Measurements from ENCODE around the gene SAT1. TPM values are rescaled to one million over a fixed set of nuclear protein-coding genes. Genes with fewer than 3 reads are reported as not detected.

SAT1 gene
- total RNA-seq, 1 experiment from 2014 or later = 151 TPM

DNA sequence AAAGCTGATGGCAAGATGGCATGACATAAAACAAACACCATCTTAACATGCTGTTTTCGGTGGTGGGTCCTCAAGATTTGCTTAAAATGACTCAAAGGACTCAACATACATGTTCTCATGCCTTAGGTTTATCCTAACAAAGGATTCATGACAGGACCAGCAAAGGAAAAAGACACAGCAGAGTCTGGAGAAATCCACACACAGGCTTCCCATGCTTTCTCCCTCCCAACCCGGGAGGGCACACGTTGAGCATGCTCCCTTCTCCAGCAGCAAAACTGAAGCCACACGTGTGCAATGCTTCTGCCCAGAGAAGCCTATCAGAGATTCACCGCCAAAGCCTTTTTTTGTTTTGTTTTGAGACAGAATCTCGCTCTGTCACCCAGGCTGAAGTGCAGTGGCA lies 39.9 kb downstream of the SAT1 start:
- no peaks in the 10 kb centered on the region for H3K36me3 Mint-ChIP-seq (ENCODE audit: insufficient read depth, unreplicated experiment)

DNA sequence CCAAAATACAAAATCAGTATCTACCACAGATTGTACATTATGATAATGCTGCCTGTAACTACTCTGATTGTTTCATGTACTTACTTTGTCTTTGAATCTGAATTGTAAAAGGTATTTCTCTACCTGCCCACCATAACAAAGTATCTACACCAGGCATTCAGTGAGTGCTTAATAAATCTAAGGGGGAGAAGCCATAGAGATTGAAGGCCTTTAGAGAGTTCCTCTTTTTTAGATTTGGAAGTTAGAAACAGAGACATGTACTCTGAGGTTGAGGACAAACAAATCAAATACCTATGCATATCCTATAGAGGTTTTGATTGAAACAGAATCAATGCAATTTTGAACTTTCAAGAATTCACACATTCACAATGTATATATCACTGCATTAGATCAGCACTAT lies 42.7 kb downstream of the SAT1 start:
- no peaks in the 10 kb centered on the region for H3K36me3 Mint-ChIP-seq (ENCODE audit: insufficient read depth, unreplicated experiment)
- H3K27ac Mint-ChIP-seq (ENCODE audit: unreplicated experiment) = no peak overlapping the region
- no peaks in the 10 kb centered on the region for H3K27me3 Mint-ChIP-seq (ENCODE audit: insufficient read depth, unreplicated experiment)
- intact Hi-C loops (cut with micrococcal nuclease; ENCODE audit: unreplicated experiment) = no loop called here
- ChIA-PET CTCF (no interaction called here), POLR2A (no interaction called here)
- no peaks in the 10 kb centered on the region for H3K9me3 Mint-ChIP-seq (ENCODE audit: unreplicated experiment)
- no peak for DNase-seq
- no TSS peak for BruUV-seq (replicated peaks)
- H3K9me3 ChIP-seq = no peaks in the 10 kb centered on the region
- TF ChIP-seq CTCF (IDR thresholded peaks at IDR 0.05; ENCODE audit: insufficient read depth in 1 of 2, low read depth in 1 of 2, low read length in 1 of 2, severe bottlenecking in 1 of 2, unreplicated experiment in 1 of 2) = no peak
- H3K4me3 ChIP-seq (ENCODE audit: low read depth, low read length) = no peak overlapping the region
- H3K36me3 ChIP-seq (ENCODE audit: control insufficient read depth, insufficient read depth, low read length) = no peaks in the 10 kb centered on the region
- peaks cover 10% of the 10 kb centered on the region for H3K4me1 Mint-ChIP-seq (ENCODE audit: low read depth, unreplicated experiment)
- peaks cover 16% of the 10 kb centered on the region for H3K4me1 ChIP-seq
- H3K4me3 Mint-ChIP-seq (ENCODE audit: unreplicated experiment) = no peak overlapping the region
- H3K27me3 ChIP-seq (replicated peaks; ENCODE audit: control insufficient read depth, insufficient read depth, low read length) = no peaks in the 10 kb centered on the region

More for the DNA sequence above, 39.9 kb downstream of the SAT1 start:
- Histone ChIP-seq H3K9me3 (no peaks in the 10 kb centered on the region), H3K4me1 (peaks cover 16% of the 10 kb centered on the region), H3K27me3 (replicated peaks; ENCODE audit: control insufficient read depth, insufficient read depth, low read length) (no peaks in the 10 kb centered on the region), H3K4me3 (ENCODE audit: low read depth, low read length) (no peak overlapping the region), H3K36me3 (ENCODE audit: control insufficient read depth, insufficient read depth, low read length) (no peaks in the 10 kb centered on the region)
- CTCF ChIA-PET = interaction anchor here (1.1 kb wide), 1 partner anchor 79 kb away, joined by 3 read pairs; no protein-coding TSS in a partner anchor
- BruUV-seq (replicated peaks) = TSS peak; percentile 99
- Mint-ChIP-seq H3K4me1 (ENCODE audit: low read depth, unreplicated experiment) (peaks cover 16% of the 10 kb centered on the region), H3K27ac (ENCODE audit: unreplicated experiment) (peak overlapping the region; percentile 75), H3K27me3 (ENCODE audit: insufficient read depth, unreplicated experiment) (no peaks in the 10 kb centered on the region), H3K9me3 (ENCODE audit: unreplicated experiment) (no peaks in the 10 kb centered on the region), H3K4me3 (ENCODE audit: unreplicated experiment) (no peak overlapping the region)
- no peak for DNase-seq
- TF ChIP-seq CTCF (IDR thresholded peaks at IDR 0.05; ENCODE audit: insufficient read depth in 1 of 2, low read depth in 1 of 2, low read length in 1 of 2, severe bottlenecking in 1 of 2, unreplicated experiment in 1 of 2) = no peak
- POLR2A ChIA-PET = no interaction called here
- intact Hi-C loops (cut with micrococcal nuclease; ENCODE audit: unreplicated experiment) = loop anchor here (1.0 to 2.0 kb wide), 3 partner anchors 16 to 78 kb away; no protein-coding TSS in a partner anchor

- no peak overlapping the region for H3K4me3 ChIP-seq (ENCODE audit: low read depth, low read length)
- POLR2A ChIA-PET = no interaction called here
- H3K4me1 ChIP-seq = peaks cover 16% of the 10 kb centered on the region
- Mint-ChIP-seq H3K9me3 (ENCODE audit: unreplicated experiment) (no peaks in the 10 kb centered on the region), H3K4me3 (ENCODE audit: unreplicated experiment) (no peak overlapping the region), H3K27me3 (ENCODE audit: insufficient read depth, unreplicated experiment) (no peaks in the 10 kb centered on the region), H3K4me1 (ENCODE audit: low read depth, unreplicated experiment) (peaks cover 10% of the 10 kb centered on the region), H3K36me3 (ENCODE audit: insufficient read depth, unreplicated experiment) (no peaks in the 10 kb centered on the region), H3K27ac (ENCODE audit: unreplicated experiment) (no peak overlapping the region)
- no peaks in the 10 kb centered on the region for H3K36me3 ChIP-seq (ENCODE audit: control insufficient read depth, insufficient read depth, low read length)
- no peaks in the 10 kb centered on the region for H3K27me3 ChIP-seq (replicated peaks; ENCODE audit: control insufficient read depth, insufficient read depth, low read length)
- CTCF ChIA-PET = no interaction called here
- no peaks in the 10 kb centered on the region for H3K9me3 ChIP-seq
- no TSS peak for BruUV-seq (replicated peaks)
- intact Hi-C loops (cut with micrococcal nuclease; ENCODE audit: unreplicated experiment) = no loop called here
- TF ChIP-seq CTCF (IDR thresholded peaks at IDR 0.05; ENCODE audit: insufficient read depth in 1 of 2, low read depth in 1 of 2, low read length in 1 of 2, severe bottlenecking in 1 of 2, unreplicated experiment in 1 of 2) = no peak
- DNase-seq = no peak
Observed at GRCh38 chrX:23826216-23826615, 43.2 kb downstream of the SAT1 start.
